Measurements from ENCODE around the gene CSNK2A1. TPM values are rescaled to one million over a fixed set of nuclear protein-coding genes. Genes with fewer than 3 reads are reported as not detected.

CSNK2A1 gene
- total RNA-seq, 6 experiments from 2014 or later = 124 to 150 (median 135) TPM

- no peak overlapping the region; the same call in 1 of the 2 replicates for H3K4me3 Mint-ChIP-seq
- peaks cover 28% of the 10 kb centered on the region for H3K4me1 Mint-ChIP-seq (ENCODE audit: low read depth)
- DNase-seq = no peak
- H3K36me3 Mint-ChIP-seq (ENCODE audit: low read depth) = peaks cover 24% of the 10 kb centered on the region
- no peak for TF ChIP-seq CTCF (IDR thresholded peaks at IDR 0.05)
- no peaks in the 10 kb centered on the region; the same call in 1 of the 2 replicates for H3K27me3 Mint-ChIP-seq (ENCODE audit: insufficient read depth)
- no peaks in the 10 kb centered on the region for H3K9me3 Mint-ChIP-seq
- peak overlapping the region; percentile 15; the same call in 1 of the 2 replicates for H3K27ac Mint-ChIP-seq
These were observed 35.7 kb downstream of the CSNK2A1 start for GRCh38 chr20:507761-508332.

GRCh38 chr20:507006-507758, 36.4 kb downstream of the CSNK2A1 start:
- TF ChIP-seq CTCF (IDR thresholded peaks at IDR 0.05) = no peak
- Mint-ChIP-seq H3K27me3 (ENCODE audit: insufficient read depth) (no peaks in the 10 kb centered on the region; the same call in 1 of the 2 replicates), H3K4me1 (ENCODE audit: low read depth) (peaks cover 27% of the 10 kb centered on the region), H3K27ac (no peak overlapping the region), H3K36me3 (ENCODE audit: low read depth) (peaks cover 28% of the 10 kb centered on the region), H3K9me3 (no peaks in the 10 kb centered on the region), H3K4me3 (no peak overlapping the region)
- no peak for DNase-seq

- H3K27me3 Mint-ChIP-seq (ENCODE audit: insufficient read depth) = no peaks in the 10 kb centered on the region; the same call in 1 of the 2 replicates
- H3K36me3 Mint-ChIP-seq (ENCODE audit: low read depth) = peaks cover 28% of the 10 kb centered on the region
- DNase-seq = no peak
- no peaks in the 10 kb centered on the region for H3K9me3 Mint-ChIP-seq
- TF ChIP-seq CTCF (IDR thresholded peaks at IDR 0.05) = no peak
- no peak overlapping the region for H3K4me3 Mint-ChIP-seq
- peaks cover 27% of the 10 kb centered on the region for H3K4me1 Mint-ChIP-seq (ENCODE audit: low read depth)
- H3K27ac Mint-ChIP-seq = no peak overlapping the region
These were observed 38.9 kb downstream of the CSNK2A1 start for GRCh38 chr20:504632-505075.

GRCh38 chr20:503048-503737, 40.4 kb downstream of the CSNK2A1 start:
- no peaks in the 10 kb centered on the region for H3K9me3 Mint-ChIP-seq
- peak overlapping the region; percentile 22; the same call in 1 of the 2 replicates for H3K27ac Mint-ChIP-seq
- H3K4me3 Mint-ChIP-seq = no peak overlapping the region
- no peak for TF ChIP-seq CTCF (IDR thresholded peaks at IDR 0.05)
- peaks cover 39% of the 10 kb centered on the region for H3K36me3 Mint-ChIP-seq (ENCODE audit: low read depth)
- H3K4me1 Mint-ChIP-seq (ENCODE audit: low read depth) = peaks cover 12% of the 10 kb centered on the region
- no peak for DNase-seq
- H3K27me3 Mint-ChIP-seq (ENCODE audit: insufficient read depth) = no peaks in the 10 kb centered on the region

- TF ChIP-seq CTCF (IDR thresholded peaks at IDR 0.05) = no peak
- H3K4me3 Mint-ChIP-seq = no peak overlapping the region
- H3K27ac Mint-ChIP-seq = no peak overlapping the region
- peaks cover 30% of the 10 kb centered on the region for H3K36me3 Mint-ChIP-seq (ENCODE audit: low read depth)
- H3K9me3 Mint-ChIP-seq = no peaks in the 10 kb centered on the region
- H3K27me3 Mint-ChIP-seq (ENCODE audit: insufficient read depth) = no peaks in the 10 kb centered on the region
- H3K4me1 Mint-ChIP-seq (ENCODE audit: low read depth) = no peaks in the 10 kb centered on the region
- no peak for DNase-seq
These were observed 45.6 kb downstream of the CSNK2A1 start for GRCh38 chr20:497979-498378.

Data from HFFc6 (cell line).